ENCODE results near the gene AKR1B1.

DNA sequence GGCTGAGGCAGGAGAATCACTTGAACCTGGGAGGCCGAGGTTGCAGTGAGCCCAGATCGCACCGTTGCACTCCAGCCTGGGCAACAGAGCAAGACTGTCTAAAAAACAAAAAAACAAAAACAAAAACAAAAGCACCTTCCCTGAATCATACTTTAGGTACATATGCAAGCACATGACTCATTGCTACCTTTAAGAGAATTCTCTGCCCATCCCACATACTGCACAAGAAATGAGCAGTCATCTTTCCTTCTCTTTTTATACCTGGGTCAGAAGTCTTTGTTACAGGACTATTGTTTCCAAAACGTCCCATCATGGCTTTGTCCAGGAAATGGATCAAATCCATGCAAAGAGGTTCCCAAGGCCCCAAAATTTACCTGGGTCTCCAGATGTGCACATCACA lies 47.0 kb upstream of the AKR1B1 start:
- TF ChIP-seq, protein P1, sequence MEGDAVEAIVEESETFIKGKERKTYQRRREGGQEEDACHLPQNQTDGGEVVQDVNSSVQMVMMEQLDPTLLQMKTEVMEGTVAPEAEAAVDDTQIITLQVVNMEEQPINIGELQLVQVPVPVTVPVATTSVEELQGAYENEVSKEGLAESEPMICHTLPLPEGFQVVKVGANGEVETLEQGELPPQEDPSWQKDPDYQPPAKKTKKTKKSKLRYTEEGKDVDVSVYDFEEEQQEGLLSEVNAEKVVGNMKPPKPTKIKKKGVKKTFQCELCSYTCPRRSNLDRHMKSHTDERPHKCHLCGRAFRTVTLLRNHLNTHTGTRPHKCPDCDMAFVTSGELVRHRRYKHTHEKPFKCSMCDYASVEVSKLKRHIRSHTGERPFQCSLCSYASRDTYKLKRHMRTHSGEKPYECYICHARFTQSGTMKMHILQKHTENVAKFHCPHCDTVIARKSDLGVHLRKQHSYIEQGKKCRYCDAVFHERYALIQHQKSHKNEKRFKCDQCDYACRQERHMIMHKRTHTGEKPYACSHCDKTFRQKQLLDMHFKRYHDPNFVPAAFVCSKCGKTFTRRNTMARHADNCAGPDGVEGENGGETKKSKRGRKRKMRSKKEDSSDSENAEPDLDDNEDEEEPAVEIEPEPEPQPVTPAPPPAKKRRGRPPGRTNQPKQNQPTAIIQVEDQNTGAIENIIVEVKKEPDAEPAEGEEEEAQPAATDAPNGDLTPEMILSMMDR (IDR thresholded peaks at IDR 0.05; ENCODE audit: extremely low read depth in 1 of 2, insufficient read depth in 1 of 2, low read depth in 1 of 2, low read length in 2 of 2): no peak
- TF ChIP-seq EZH2 (IDR thresholded peaks at IDR 0.05; ENCODE audit: borderline replicate concordance, low read depth, low read length, severe bottlenecking): no peak
- TF ChIP-seq, protein P2, sequence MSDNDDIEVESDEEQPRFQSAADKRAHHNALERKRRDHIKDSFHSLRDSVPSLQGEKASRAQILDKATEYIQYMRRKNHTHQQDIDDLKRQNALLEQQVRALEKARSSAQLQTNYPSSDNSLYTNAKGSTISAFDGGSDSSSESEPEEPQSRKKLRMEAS (IDR thresholded peaks at IDR 0.05; ENCODE audit: insufficient read depth, insufficient read length): no peak
- no peak for TF ChIP-seq POLR2A (IDR thresholded peaks at IDR 0.05; ENCODE audit: low read depth, low read length)
- no peak for TF ChIP-seq FOS (IDR thresholded peaks at IDR 0.05; ENCODE audit: borderline replicate concordance, insufficient read depth, low read length)
- no peak for TF ChIP-seq GATA2 (IDR thresholded peaks at IDR 0.05; ENCODE audit: insufficient read depth, insufficient read length, low read depth, low read length)
- no peak for TF ChIP-seq MYC (IDR thresholded peaks at IDR 0.05; ENCODE audit: low read depth, low read length)
- no peak for TF ChIP-seq POLR2AphosphoS5 (IDR thresholded peaks at IDR 0.05; ENCODE audit: insufficient read depth, low read depth, low read length)
- TF ChIP-seq JUN (IDR thresholded peaks at IDR 0.05; ENCODE audit: borderline replicate concordance, insufficient read depth, insufficient read length, low read depth): no peak

Measured in endothelial cell of umbilical vein (primary cell).